ENCODE data around the gene GPATCH2. TPM values are rescaled to one million over a fixed set of nuclear protein-coding genes. Genes with fewer than 3 reads are reported as not detected.
A peak's percentile ranks its signal among the peaks of the same experiment; 100 is the strongest.

GPATCH2 gene
- total RNA-seq, 1 donor from 2014 or later = 10.6 TPM

DNA sequence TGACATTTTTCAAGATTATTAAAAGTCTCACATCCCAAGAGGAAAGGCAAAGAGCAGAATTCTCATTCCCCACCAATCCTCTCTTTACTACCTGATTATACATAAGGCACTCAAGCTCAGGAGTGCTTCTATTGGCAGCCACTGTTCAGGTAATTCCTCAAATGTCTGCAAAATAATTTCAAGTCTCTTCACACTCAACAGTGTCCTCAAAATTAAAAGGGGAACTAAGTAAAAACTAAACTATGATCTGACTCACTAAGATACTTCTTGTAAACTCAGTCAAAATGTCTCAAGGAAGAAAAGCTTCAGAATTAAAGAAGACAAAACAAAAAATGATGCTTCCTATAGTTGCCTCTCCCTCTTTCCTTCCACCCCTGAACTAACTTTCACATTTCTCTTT, 135.6 kb downstream of the GPATCH2 start:
- DNase-seq (ENCODE audit: low read depth) = no peak
- TF ChIP-seq, protein P1, sequence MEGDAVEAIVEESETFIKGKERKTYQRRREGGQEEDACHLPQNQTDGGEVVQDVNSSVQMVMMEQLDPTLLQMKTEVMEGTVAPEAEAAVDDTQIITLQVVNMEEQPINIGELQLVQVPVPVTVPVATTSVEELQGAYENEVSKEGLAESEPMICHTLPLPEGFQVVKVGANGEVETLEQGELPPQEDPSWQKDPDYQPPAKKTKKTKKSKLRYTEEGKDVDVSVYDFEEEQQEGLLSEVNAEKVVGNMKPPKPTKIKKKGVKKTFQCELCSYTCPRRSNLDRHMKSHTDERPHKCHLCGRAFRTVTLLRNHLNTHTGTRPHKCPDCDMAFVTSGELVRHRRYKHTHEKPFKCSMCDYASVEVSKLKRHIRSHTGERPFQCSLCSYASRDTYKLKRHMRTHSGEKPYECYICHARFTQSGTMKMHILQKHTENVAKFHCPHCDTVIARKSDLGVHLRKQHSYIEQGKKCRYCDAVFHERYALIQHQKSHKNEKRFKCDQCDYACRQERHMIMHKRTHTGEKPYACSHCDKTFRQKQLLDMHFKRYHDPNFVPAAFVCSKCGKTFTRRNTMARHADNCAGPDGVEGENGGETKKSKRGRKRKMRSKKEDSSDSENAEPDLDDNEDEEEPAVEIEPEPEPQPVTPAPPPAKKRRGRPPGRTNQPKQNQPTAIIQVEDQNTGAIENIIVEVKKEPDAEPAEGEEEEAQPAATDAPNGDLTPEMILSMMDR (IDR thresholded peaks at IDR 0.05; ENCODE audit: insufficient read depth, low read length, poor library complexity, severe bottlenecking) = no peak
- no peaks in the 10 kb centered on the region for H3K36me3 ChIP-seq (ENCODE audit: control insufficient read depth, insufficient read depth, low read length)
- H3K27me3 ChIP-seq (ENCODE audit: control insufficient read depth, insufficient read depth, low read length) = no peaks in the 10 kb centered on the region
- H3K4me3 ChIP-seq (ENCODE audit: low read depth, low read length) = no peak overlapping the region

DNA sequence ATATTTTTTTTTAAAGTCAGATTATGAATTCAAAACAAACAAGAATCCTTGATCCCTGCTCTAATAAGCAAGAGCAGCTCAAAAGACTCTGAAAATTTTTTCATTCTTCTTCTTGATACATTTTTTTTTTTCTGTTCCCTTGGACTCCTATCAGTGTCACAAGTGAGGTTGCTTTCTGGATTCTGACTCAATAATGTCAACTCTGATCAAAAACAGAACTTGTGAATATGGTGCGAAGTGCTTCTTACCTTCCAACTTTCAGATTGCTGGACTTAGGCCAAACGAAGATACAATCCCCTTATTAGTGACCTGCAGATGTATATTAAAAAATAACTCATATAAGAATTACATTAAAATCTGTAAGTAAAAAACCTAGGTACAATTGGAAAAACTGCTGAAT, 136.1 kb downstream of the GPATCH2 start:
- H3K27me3 ChIP-seq (ENCODE audit: control insufficient read depth, insufficient read depth, low read length) = no peaks in the 10 kb centered on the region
- H3K36me3 ChIP-seq (ENCODE audit: control insufficient read depth, insufficient read depth, low read length) = no peaks in the 10 kb centered on the region
- no peak overlapping the region for H3K4me3 ChIP-seq (ENCODE audit: low read depth, low read length)
- TF ChIP-seq, protein P1 (IDR thresholded peaks at IDR 0.05; ENCODE audit: insufficient read depth, low read length, poor library complexity, severe bottlenecking) = no peak
- DNase-seq (ENCODE audit: low read depth) = no peak

DNA sequence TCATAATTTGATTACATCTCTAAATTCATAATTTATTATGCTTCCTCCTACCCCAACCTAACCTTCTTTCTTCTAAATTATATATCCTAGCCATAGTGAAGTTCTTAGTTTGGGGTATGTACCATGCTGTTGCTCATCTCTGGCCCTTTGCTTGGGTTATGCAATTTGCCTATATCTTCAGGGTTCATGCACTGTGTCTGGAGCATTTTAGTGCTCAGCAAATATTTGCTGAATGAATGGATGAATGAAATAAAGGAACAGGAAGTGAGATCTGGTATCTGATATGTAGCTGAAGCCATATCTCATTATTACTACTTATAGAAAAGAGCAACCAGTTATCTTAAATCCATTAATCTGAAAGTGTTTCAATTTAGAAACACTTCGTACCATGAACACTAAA, 137.6 kb downstream of the GPATCH2 start:
- no peaks in the 10 kb centered on the region for H3K27me3 ChIP-seq (ENCODE audit: control insufficient read depth, insufficient read depth, low read length)
- TF ChIP-seq, protein P1 (IDR thresholded peaks at IDR 0.05; ENCODE audit: insufficient read depth, low read length, poor library complexity, severe bottlenecking) = no peak
- DNase-seq (ENCODE audit: low read depth) = no peak
- no peak overlapping the region for H3K4me3 ChIP-seq (ENCODE audit: low read depth, low read length)
- no peaks in the 10 kb centered on the region for H3K36me3 ChIP-seq (ENCODE audit: control insufficient read depth, insufficient read depth, low read length)

DNA sequence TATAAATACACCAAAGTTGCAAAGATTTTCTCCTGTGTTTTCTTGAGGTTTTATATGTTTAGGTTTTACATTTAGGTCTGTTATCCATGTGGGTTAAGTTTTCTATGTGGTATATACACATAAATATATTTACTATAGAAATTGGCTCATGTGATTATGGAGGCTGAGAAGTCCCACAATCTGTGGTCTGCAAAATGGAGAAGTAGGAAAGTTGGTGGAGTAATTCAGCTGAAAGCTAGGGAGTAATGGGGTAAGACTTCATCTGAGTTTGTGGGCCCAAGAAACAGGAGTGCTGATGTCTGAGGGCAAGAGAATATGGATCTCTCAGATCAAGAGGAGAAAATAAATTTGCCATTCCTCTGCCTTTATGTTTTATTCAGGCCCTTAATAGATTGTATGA, 146.0 kb downstream of the GPATCH2 start:
- no peak for DNase-seq (ENCODE audit: low read depth)
- TF ChIP-seq, protein P1 (IDR thresholded peaks at IDR 0.05; ENCODE audit: insufficient read depth, low read length, poor library complexity, severe bottlenecking) = no peak
- Histone ChIP-seq H3K4me3 (ENCODE audit: low read depth, low read length) (no peak overlapping the region), H3K36me3 (ENCODE audit: control insufficient read depth, insufficient read depth, low read length) (no peaks in the 10 kb centered on the region), H3K27me3 (ENCODE audit: control insufficient read depth, insufficient read depth, low read length) (no peaks in the 10 kb centered on the region)

DNA sequence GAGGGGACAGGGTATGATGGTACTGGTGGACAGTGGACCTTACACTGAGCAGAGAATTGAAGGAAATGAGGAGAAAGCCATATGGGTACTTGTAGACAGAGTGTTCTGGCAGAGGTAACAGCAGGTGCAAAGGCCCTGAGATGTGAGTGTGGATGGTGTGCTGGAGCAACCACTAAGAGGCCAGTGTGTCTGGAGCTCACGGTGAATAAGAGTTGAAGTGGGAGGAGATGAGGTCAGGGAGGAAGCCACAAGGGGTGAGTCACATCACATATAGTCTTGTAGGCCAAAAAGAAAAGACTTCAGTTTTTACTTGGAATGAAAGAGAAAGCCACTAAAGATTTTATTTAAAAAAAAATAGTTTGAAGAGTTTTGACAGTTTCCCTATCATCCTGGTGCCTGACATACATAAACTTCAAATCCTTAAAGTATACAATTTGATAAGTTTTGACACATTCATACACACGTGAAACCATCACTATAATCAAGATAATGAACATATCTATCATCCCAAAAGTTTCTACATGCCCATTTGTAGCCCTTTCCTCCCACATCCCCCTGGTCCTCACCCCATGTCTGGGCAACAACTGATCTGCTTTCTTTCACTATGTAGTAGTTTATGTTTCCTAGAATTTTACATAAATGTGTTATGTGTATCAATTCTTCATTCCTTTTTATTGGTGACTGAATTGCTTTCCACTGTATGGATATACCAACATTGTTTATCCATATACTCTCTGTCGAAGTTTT, 148.4 kb downstream of the GPATCH2 start:
- TF ChIP-seq, protein P1 (IDR thresholded peaks at IDR 0.05; ENCODE audit: insufficient read depth, low read length, poor library complexity, severe bottlenecking) = no peak
- peak; percentile 69 for DNase-seq (ENCODE audit: low read depth)
- H3K4me3 ChIP-seq (ENCODE audit: low read depth, low read length) = no peak overlapping the region
- H3K36me3 ChIP-seq (ENCODE audit: control insufficient read depth, insufficient read depth, low read length) = no peaks in the 10 kb centered on the region
- no peaks in the 10 kb centered on the region for H3K27me3 ChIP-seq (ENCODE audit: control insufficient read depth, insufficient read depth, low read length)

DNA sequence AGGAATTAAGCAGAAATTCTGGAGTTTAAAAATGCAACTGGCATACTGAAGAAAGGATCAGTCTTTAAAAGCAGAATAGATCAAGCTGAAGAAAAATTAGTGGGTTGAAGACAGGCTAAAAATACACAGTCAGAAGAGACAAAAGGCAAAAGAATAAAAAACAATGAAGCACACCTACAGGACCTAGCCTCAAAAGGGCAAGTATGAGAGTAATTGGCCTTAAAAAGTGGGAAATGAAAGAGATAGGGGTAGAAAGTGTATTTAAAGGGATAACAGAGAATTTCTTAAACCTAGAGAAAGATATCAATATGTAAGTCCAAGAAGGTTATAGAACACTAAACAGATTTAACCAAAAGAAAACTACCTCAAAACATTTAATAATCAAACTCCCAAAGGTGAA, 152.4 kb downstream of the GPATCH2 start:
- no peaks in the 10 kb centered on the region for H3K36me3 ChIP-seq (ENCODE audit: control insufficient read depth, insufficient read depth, low read length)
- no peak for DNase-seq (ENCODE audit: low read depth)
- TF ChIP-seq, protein P1 (IDR thresholded peaks at IDR 0.05; ENCODE audit: insufficient read depth, low read length, poor library complexity, severe bottlenecking) = no peak
- H3K4me3 ChIP-seq (ENCODE audit: low read depth, low read length) = no peak overlapping the region
- no peaks in the 10 kb centered on the region for H3K27me3 ChIP-seq (ENCODE audit: control insufficient read depth, insufficient read depth, low read length)

All from kidney epithelial cell (primary cell).